Gastroesophageal sphincter (tissue), 3 donors: ENCODE data around the gene MAPK14.

ENCODE experiments used
- POLR2A ChIP-seq, 2 donors: fragments of 450-650 bp; IDR thresholded peaks; one replicate each; pipeline ENCODE4 v1.6.1; 2017; ENCODE audit warnings: antibody characterized with exemption in 2 of 2, mild to moderate bottlenecking in 2 of 2, moderate library complexity in 1 of 2
- POLR2AphosphoS5 ChIP-seq: sonication (generic); formaldehyde crosslinking; IDR thresholded peaks from one replicate; pipeline ENCODE4 v1.6.1; 2017; ENCODE audit warnings: antibody characterized with exemption
- TF ChIP-seq, protein P1 (sequence below), 4 experiments: fragments of 200-600 bp in 2 of 4; fragments of 450-650 bp in 2 of 4; sonication (generic) in 1 of 4; IDR thresholded peaks; one replicate each; pipeline ENCODE4 v1.5.1; 2017 to 2019; ENCODE audit warnings: antibody characterized with exemption in 4 of 4, mild to moderate bottlenecking in 2 of 4, moderate library complexity in 2 of 4

DNA sequence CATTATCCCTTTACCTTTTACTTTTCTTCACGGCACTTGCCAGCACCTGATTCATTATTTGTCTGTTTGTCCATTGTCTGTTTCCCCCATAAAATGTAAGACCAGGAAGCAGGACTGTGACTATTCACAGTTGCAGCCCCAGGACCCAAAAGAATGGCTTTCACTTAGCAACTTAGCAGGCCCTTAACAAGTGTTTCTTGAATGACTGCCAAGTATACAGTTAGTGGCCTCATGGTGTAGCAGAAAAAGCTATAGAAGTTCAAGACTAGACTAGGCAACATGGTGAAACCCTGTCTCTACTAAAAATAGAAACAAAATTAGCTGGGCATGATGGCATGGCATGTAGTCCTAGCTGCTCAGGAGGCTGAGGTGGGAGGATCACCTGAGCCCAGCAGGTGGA is 7.5 kb upstream of the MAPK14 start:
- TF ChIP-seq, protein P1, sequence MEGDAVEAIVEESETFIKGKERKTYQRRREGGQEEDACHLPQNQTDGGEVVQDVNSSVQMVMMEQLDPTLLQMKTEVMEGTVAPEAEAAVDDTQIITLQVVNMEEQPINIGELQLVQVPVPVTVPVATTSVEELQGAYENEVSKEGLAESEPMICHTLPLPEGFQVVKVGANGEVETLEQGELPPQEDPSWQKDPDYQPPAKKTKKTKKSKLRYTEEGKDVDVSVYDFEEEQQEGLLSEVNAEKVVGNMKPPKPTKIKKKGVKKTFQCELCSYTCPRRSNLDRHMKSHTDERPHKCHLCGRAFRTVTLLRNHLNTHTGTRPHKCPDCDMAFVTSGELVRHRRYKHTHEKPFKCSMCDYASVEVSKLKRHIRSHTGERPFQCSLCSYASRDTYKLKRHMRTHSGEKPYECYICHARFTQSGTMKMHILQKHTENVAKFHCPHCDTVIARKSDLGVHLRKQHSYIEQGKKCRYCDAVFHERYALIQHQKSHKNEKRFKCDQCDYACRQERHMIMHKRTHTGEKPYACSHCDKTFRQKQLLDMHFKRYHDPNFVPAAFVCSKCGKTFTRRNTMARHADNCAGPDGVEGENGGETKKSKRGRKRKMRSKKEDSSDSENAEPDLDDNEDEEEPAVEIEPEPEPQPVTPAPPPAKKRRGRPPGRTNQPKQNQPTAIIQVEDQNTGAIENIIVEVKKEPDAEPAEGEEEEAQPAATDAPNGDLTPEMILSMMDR (IDR thresholded peaks at IDR 0.05): no peak
- TF ChIP-seq POLR2AphosphoS5 (no peak), POLR2A (IDR thresholded peaks at IDR 0.05) (no peak)
